K562 (cell line): ENCODE results near the gene MAPKAPK2. TPM values are rescaled to one million over a fixed set of nuclear protein-coding genes. Genes with fewer than 3 reads are reported as not detected.

Source experiments
- CREB3L1 ChIP-seq: fragments of 450-650 bp; IDR thresholded peaks from 2 replicates; pipeline ENCODE4 v1.6.1; 2014; ENCODE audit warnings: low read depth, mild to moderate bottlenecking, moderate library complexity, borderline replicate concordance
- CTBP1 ChIP-seq: fragments of 450-650 bp; IDR thresholded peaks from 2 replicates; pipeline ENCODE4 v1.6.1; 2016; ENCODE audit warnings: borderline replicate concordance
- CTCFL ChIP-seq: IDR thresholded peaks from 2 replicates; pipeline ENCODE4 v1.6.1; 2011; ENCODE audit warnings: borderline replicate concordance, low read depth, mild to moderate bottlenecking, moderate library complexity, low read length; ENCODE audit not compliant: insufficient read depth, poor library complexity, severe bottlenecking
- CXXC5 ChIP-seq: fragments of 250-450 bp; sonication (Bioruptor Pico); IDR thresholded peaks from 2 replicates; pipeline ENCODE4 v1.8.0; 2022; ENCODE audit warnings: inconsistent platforms, mild to moderate bottlenecking, moderate library complexity
- FOXJ2 ChIP-seq: fragments of 200-800 bp; sonication (Bioruptor generic); IDR thresholded peaks from 2 replicates; pipeline ENCODE4 v1.6.1; 2016; ENCODE audit warnings: missing genetic modification characterization, missing compliant biosample characterization
- GABPA ChIP-seq: fragments of 200-800 bp; sonication (Bioruptor generic); conservative IDR thresholded peaks from 2 replicates; pipeline ENCODE4 v1.6.1; 2016; ENCODE audit warnings: low read depth, missing genetic modification characterization, missing compliant biosample characterization
- HDAC3 ChIP-seq: fragments of 450-650 bp; IDR thresholded peaks from 2 replicates; pipeline ENCODE4 v1.6.1; 2018; ENCODE audit warnings: borderline replicate concordance, mild to moderate bottlenecking, moderate library complexity; ENCODE audit not compliant: partially characterized antibody
- JUN ChIP-seq, 2 experiments: sonication (generic) in 1 of 2; formaldehyde crosslinking in 1 of 2; IDR thresholded peaks; 2 replicates each; pipeline versions ENCODE4 v1.6.1 to v1.8.0; 2012 to 2022; ENCODE audit warnings: borderline replicate concordance in 2 of 2, mild to moderate bottlenecking in 2 of 2, improper control_type of control experiment in 1 of 2, low read depth in 1 of 2, low read length in 1 of 2, missing genetic modification reagents in 1 of 2
- JUND ChIP-seq, 2 experiments: IDR thresholded peaks; 2 replicates in 1 of 2; 3 replicates in 1 of 2; pipeline ENCODE4 v1.6.1; 2011; ENCODE audit warnings: borderline replicate concordance in 2 of 2, low read depth in 2 of 2, low read length in 2 of 2, improper control_type of control experiment in 1 of 2, missing biosample characterization in 1 of 2, missing genetic modification characterization in 1 of 2, missing genetic modification reagents in 1 of 2
- RCOR1 ChIP-seq, 2 experiments: IDR thresholded peaks; 2 replicates each; pipeline ENCODE4 v1.6.1; 2012; ENCODE audit warnings: low read depth in 2 of 2, low read length in 2 of 2, borderline replicate concordance in 1 of 2, improper control_type of control experiment in 1 of 2
- SMARCC2 ChIP-seq: fragments of 450-650 bp; IDR thresholded peaks from 2 replicates; pipeline ENCODE4 v1.6.1; 2017; ENCODE audit warnings: antibody characterized with exemption, moderate library complexity, mild to moderate bottlenecking, low read depth
- SRF ChIP-seq, 2 experiments: fragments of 250-450, 450-650 bp in 1 of 2; sonication (Bioruptor Pico) in 1 of 2; sonication (generic) in 1 of 2; formaldehyde crosslinking; IDR thresholded peaks; 2 replicates each; pipeline versions ENCODE4 v1.5.0 to v1.5.1; 2020 to 2022; ENCODE audit warnings: mild to moderate bottlenecking in 1 of 2, missing genetic modification reagents in 1 of 2
- TBL1XR1 ChIP-seq, 2 experiments: IDR thresholded peaks; 2 replicates each; pipeline ENCODE4 v1.6.1; 2012; ENCODE audit warnings: improper control_type of control experiment in 2 of 2, low read length in 2 of 2, mild to moderate bottlenecking in 1 of 2
- TCF7L2 ChIP-seq: fragments of 150-350 bp; IDR thresholded peaks from 2 replicates; pipeline ENCODE4 v1.6.1; 2016; ENCODE audit warnings: low read depth, mild to moderate bottlenecking, low read length, moderate library complexity
- ZNF518B ChIP-seq: fragments of 250-450 bp; sonication (Bioruptor Pico); IDR thresholded peaks from 2 replicates; pipeline ENCODE4 v1.5.0; 2021; ENCODE audit warnings: mild to moderate bottlenecking, moderate library complexity
- polyA plus RNA-seq, 8 experiments: library from polyadenylated mRNA; depleted of rRNA in 4 of 8; stranded (reverse) in 5 of 8; unstranded in 3 of 8; fragments of >200 nt; fragmentation: Nextera tagmentation in 2 of 8; fragmentation: Illumina TruSeq in 1 of 8; extraction: Ambion mirVana in 2 of 8; extraction: Trizol in 1 of 8; gene quantifications; 2 replicates each; pipeline versions ENCODE4 v1.2.1 to v1.2.3, GENCODE V29; 2011 to 2014; ENCODE audit warnings: inconsistent platforms in 1 of 8, missing spikeins in 1 of 8
- total RNA-seq, 7 experiments: library from RNA; depleted of rRNA in 6 of 7; stranded (reverse); fragments of >200 nt in 6 of 7; fragmentation: Illumina TruSeq in 2 of 7; extraction: Trizol in 2 of 7; gene quantifications; 2 replicates each; pipeline versions ENCODE4 v1.2.1 to v1.2.3, GENCODE V29; 2011 to 2021; ENCODE audit warnings: low replicate concordance in 1 of 7

The MAPKAPK2 gene
- total and polyA plus RNA-seq, 9 of the 15 experiments (the other 6 are each of a cell fraction or from before 2014, with no cell fraction given) = 0.63 to 94.2 (median 52.1) TPM

GRCh38 chr1:206716870-206717673 is 32.4 kb downstream of the MAPKAPK2 start (continued):
- TF ChIP-seq JUND (IDR thresholded peaks at IDR 0.05; ENCODE audit: borderline replicate concordance, low read depth, low read length) = peak; percentile 74; the same call in 1 of the 2 replicates
- peak; percentile 76; the same call in 1 of the 3 replicates for TF ChIP-seq JUND (tag; IDR thresholded peaks at IDR 0.05; ENCODE audit: borderline replicate concordance, low read depth, low read length)
- peak in 1 of 2 experiments; percentile 57; a peak in 1 of 4 replicates for TF ChIP-seq TBL1XR1 (IDR thresholded peaks at IDR 0.05; ENCODE audit: low read length in 2 of 2)
- TF ChIP-seq FOXJ2 (tag) = peak; percentile 66; the same call in 1 of the 2 replicates
- TF ChIP-seq SRF (CRISPR knock-in tag; IDR thresholded peaks at IDR 0.05) = peak; percentile 81 to 95; a peak in 3 of 4 replicates
- TF ChIP-seq JUN (IDR thresholded peaks at IDR 0.05; ENCODE audit: borderline replicate concordance, low read depth, low read length) = peak; percentile 47; the same call in 1 of the 2 replicates
- peak; percentile 62; the same call in 1 of the 2 replicates for TF ChIP-seq JUN (CRISPR knock-in tag; IDR thresholded peaks at IDR 0.05; ENCODE audit: borderline replicate concordance)
- 0 out of 2 replicates have a peak, but pooled peaks have one; percentile 50 for TF ChIP-seq SMARCC2
- peak; percentile 77 for TF ChIP-seq CXXC5 (CRISPR knock-in tag)
- TF ChIP-seq CREB3L1 = no peak
- no peak for TF ChIP-seq ZNF518B (CRISPR knock-in tag)
- peak; percentile 72 for TF ChIP-seq HDAC3
- peak; percentile 98 for TF ChIP-seq CTBP1
- peak; percentile 41 to 97; a peak in 2 of 4 replicates for TF ChIP-seq RCOR1 (IDR thresholded peaks at IDR 0.05; ENCODE audit: borderline replicate concordance in 1 of 2, low read depth in 2 of 2, low read length in 2 of 2)
- no peak for TF ChIP-seq TCF7L2
- no peak for TF ChIP-seq CTCFL
- peak; percentile 60 for TF ChIP-seq GABPA (tag)
